Keratinocyte (primary cell): Measurements from ENCODE around the gene SUV39H1. TPM values are rescaled to one million over a fixed set of nuclear protein-coding genes. Genes with fewer than 3 reads are reported as not detected.

Source experiments
- DNase-seq: peaks from one replicate; pipeline ENCODE4 v3.0.0-alpha.2; 2011; ENCODE audit warnings: low read depth, missing footprints, low spot score
- FAIRE-seq: peaks from 2 replicates; lab custom pipeline; 2011; peaks lifted over from hg19 to GRCh38; lab: Jason Lieb, UNC
- H2AFZ ChIP-seq: 2 replicates; pipeline ENCODE4 v1.6.0; 2012; ENCODE audit warnings: low read length, control low read depth, inconsistent platforms; ENCODE audit not compliant: control insufficient read depth
- H3K27ac ChIP-seq: 2 replicates; pipeline ENCODE4 v1.5.1; 2011; ENCODE audit warnings: low read length; ENCODE audit not compliant: control insufficient read depth, insufficient read depth
- H3K27me3 ChIP-seq: 3 replicates; pipeline ENCODE4 v1.6.0; 2011; ENCODE audit warnings: low read length; ENCODE audit not compliant: control insufficient read depth, insufficient read depth; ENCODE audit errors: extremely low read depth
- H3K36me3 ChIP-seq, 2 experiments: 2 replicates in 1 of 2; 3 replicates in 1 of 2; pipeline ENCODE4 v1.5.1; 2011; ENCODE audit warnings: low read length in 2 of 2, mild to moderate bottlenecking in 1 of 2; ENCODE audit not compliant: control insufficient read depth in 2 of 2, insufficient read depth in 2 of 2; ENCODE audit errors: extremely low read depth in 1 of 2
- H3K4me1 ChIP-seq: 3 replicates; pipeline ENCODE4 v1.5.1; 2011; ENCODE audit warnings: low read length; ENCODE audit not compliant: control insufficient read depth, insufficient read depth; ENCODE audit errors: extremely low read depth
- H3K4me2 ChIP-seq: 3 replicates; pipeline ENCODE4 v1.6.0; 2011; ENCODE audit warnings: low read depth, low read length; ENCODE audit not compliant: control insufficient read depth, insufficient read depth; ENCODE audit errors: extremely low read depth
- H3K4me3 ChIP-seq, 3 experiments: fragments of 200-600 bp in 1 of 3; sonication (generic) in 1 of 3; 2 replicates in 2 of 3; 3 replicates in 1 of 3; pipeline ENCODE4 v1.5.1; 2011 to 2016; ENCODE audit warnings: low read length in 3 of 3, mild to moderate bottlenecking in 3 of 3, control low read depth in 2 of 3, inconsistent platforms in 1 of 3, low read depth in 1 of 3, mixed read lengths in 1 of 3, mixed run types in 1 of 3, moderate library complexity in 1 of 3; ENCODE audit not compliant: control insufficient read depth in 2 of 3, insufficient read depth in 2 of 3; ENCODE audit errors: extremely low read depth in 1 of 3
- H3K79me2 ChIP-seq: 2 replicates; pipeline ENCODE4 v1.6.0; 2012; ENCODE audit warnings: low read length; ENCODE audit not compliant: control insufficient read depth, insufficient read depth
- H3K9ac ChIP-seq: 3 replicates; pipeline ENCODE4 v1.6.0; 2011; ENCODE audit warnings: low read length; ENCODE audit not compliant: control insufficient read depth, insufficient read depth; ENCODE audit errors: extremely low read depth
- H3K9me1 ChIP-seq: 3 replicates; pipeline ENCODE4 v1.6.0; 2011; ENCODE audit warnings: low read length; ENCODE audit not compliant: control insufficient read depth, insufficient read depth; ENCODE audit errors: extremely low read depth
- H3K9me3 ChIP-seq: 2 replicates; pipeline ENCODE4 v1.5.1; 2012; ENCODE audit warnings: low read depth, low read length; ENCODE audit not compliant: control insufficient read depth
- H4K20me1 ChIP-seq: 3 replicates; pipeline ENCODE4 v1.6.0; 2011; ENCODE audit warnings: low read length; ENCODE audit not compliant: control insufficient read depth, insufficient read depth; ENCODE audit errors: extremely low read depth
- CTCF ChIP-seq, 3 experiments: IDR thresholded peaks in 1 of 3; conservative IDR thresholded peaks in 1 of 3; optimal IDR thresholded peaks in 1 of 3; 2 replicates in 2 of 3; 3 replicates in 1 of 3; pipeline versions ENCODE3 to v1.5.1; 2011; ENCODE audit warnings: low read length in 3 of 3, mild to moderate bottlenecking in 3 of 3, moderate library complexity in 2 of 3, control low read depth in 1 of 3, inconsistent platforms in 1 of 3; ENCODE audit not compliant: insufficient read depth in 2 of 3; ENCODE audit errors: extremely low read depth in 1 of 3
- EZH2 ChIP-seq: IDR thresholded peaks from one replicate; pipeline ENCODE4 v1.6.1; 2012; ENCODE audit warnings: inconsistent platforms, mild to moderate bottlenecking, low read length, moderate library complexity
- dilution Hi-C: fragments of 300-500 bp; cut with MboI; formaldehyde crosslinking; loops from one replicate; pipeline ENCODE4 v1.7.0; 2020; ENCODE audit warnings: low sequenced_read_pairs; ENCODE audit not compliant: extremely low pct_ligation_motif_present
- polyA plus RNA-seq, 5 experiments: library from polyadenylated mRNA; depleted of rRNA in 3 of 5; stranded (reverse) in 3 of 5; stranded (forward) in 1 of 5; unstranded in 1 of 5; fragments of >200 nt; gene quantifications; 1 replicate in 1 of 5; 2 replicates in 3 of 5; 3 replicates in 1 of 5; pipeline versions ENCODE4 v1.2.1 to v1.2.3, GENCODE V29; 2011 to 2012; ENCODE audit warnings: missing spikeins in 2 of 5, low read depth in 1 of 5, low replicate concordance in 1 of 5

The SUV39H1 gene
- polyA plus RNA-seq, 1 donor (not counting 4 experiments of a cell fraction or from before 2014, with no cell fraction given): 4.9 TPM

- no peak overlapping the region for H3K27ac ChIP-seq
- no peaks in the 10 kb centered on the region for H3K4me1 ChIP-seq
- no peak overlapping the region for H2AFZ ChIP-seq
- TF ChIP-seq CTCF (optimal IDR thresholded peaks at IDR 0.05 in 1 of 3, IDR thresholded peaks at IDR 0.05 in 1 of 3, conservative IDR thresholded peaks at IDR 0.05 in 1 of 3; ENCODE audit: extremely low read depth in 1 of 3, insufficient read depth in 2 of 3, low read length in 3 of 3) (no peak), EZH2 (no peak)
- H4K20me1 ChIP-seq: no peaks in the 10 kb centered on the region
- no peaks in the 10 kb centered on the region for H3K27me3 ChIP-seq
- no peaks in the 10 kb centered on the region for H3K9me1 ChIP-seq
- H3K4me3 ChIP-seq: no peak overlapping the region
- DNase-seq (no peak), FAIRE-seq (no peak)
- H3K36me3 ChIP-seq: no peaks in the 10 kb centered on the region
- dilution Hi-C loops: no loop called here
- H3K9ac ChIP-seq: no peak overlapping the region
- no peaks in the 10 kb centered on the region for H3K79me2 ChIP-seq
- H3K9me3 ChIP-seq: no peaks in the 10 kb centered on the region
- no peak overlapping the region for H3K4me2 ChIP-seq
Measured at GRCh38 chrX:48751343-48751742, 54.8 kb downstream of the SUV39H1 start.

- FAIRE-seq: no peak
Measured at GRCh38 chrX:48752498-48752897, 56.0 kb downstream of the SUV39H1 start.

More at GRCh38 chrX:48752498-48752897, 56.0 kb downstream of the SUV39H1 start:
- Histone ChIP-seq H3K27ac (no peak overlapping the region), H3K9ac (no peak overlapping the region), H3K9me1 (no peaks in the 10 kb centered on the region), H3K4me1 (no peaks in the 10 kb centered on the region), H4K20me1 (no peaks in the 10 kb centered on the region), H3K4me3 (no peak overlapping the region), H3K27me3 (no peaks in the 10 kb centered on the region), H3K36me3 (no peaks in the 10 kb centered on the region), H3K9me3 (no peaks in the 10 kb centered on the region), H2AFZ (no peak overlapping the region), H3K79me2 (no peaks in the 10 kb centered on the region), H3K4me2 (no peak overlapping the region)
- TF ChIP-seq CTCF (optimal IDR thresholded peaks at IDR 0.05 in 1 of 3, IDR thresholded peaks at IDR 0.05 in 1 of 3, conservative IDR thresholded peaks at IDR 0.05 in 1 of 3; ENCODE audit: extremely low read depth in 1 of 3, insufficient read depth in 2 of 3, low read length in 3 of 3): no peak
- TF ChIP-seq EZH2: no peak
- dilution Hi-C loops: no loop called here
- DNase-seq: no peak
